ENCODE data around the gene PIGU. TPM values are rescaled to one million over a fixed set of nuclear protein-coding genes. Genes with fewer than 3 reads are reported as not detected.

The PIGU gene
- total and polyA plus RNA-seq, 9 of the 15 experiments (the other 6 are each of a cell fraction or from before 2014, with no cell fraction given), result 6.5 to 100 (median 28.1) TPM

DNA sequence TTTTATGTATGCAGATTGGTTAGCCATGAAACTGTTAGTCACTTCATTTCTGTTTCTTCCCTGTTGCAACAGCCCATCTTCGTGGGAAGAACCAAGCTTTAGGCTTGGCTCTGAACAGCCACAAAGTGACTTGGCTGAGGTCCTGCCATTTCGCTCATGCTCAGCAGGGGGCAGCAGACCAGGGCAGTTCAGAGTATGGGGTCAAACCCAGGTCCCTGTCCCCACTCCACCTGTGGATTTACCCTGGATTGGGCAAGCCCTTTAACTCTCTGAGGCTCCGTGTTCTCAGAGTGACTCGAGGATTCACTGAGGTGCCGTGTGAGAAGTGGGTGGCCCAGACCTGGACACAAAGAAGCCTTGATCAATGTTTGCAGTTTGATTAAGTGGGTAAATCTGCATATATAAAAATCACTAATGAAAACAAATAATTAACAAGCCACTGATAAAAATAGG, 138.2 kb downstream of the PIGU start:
- intact Hi-C loops (cut with micrococcal nuclease) (loop anchor here (1.0 to 5.0 kb wide), 4 partner anchors 171 to 346 kb away; no protein-coding TSS in a partner anchor), in situ Hi-C loops (cut with MboI) (loop anchor here (10.0 kb wide), 1 partner anchor 166 kb away; the partner anchor contains the start of gene TP53INP2)
- H4K20me1 ChIP-seq (replicated peaks; ENCODE audit: control insufficient read depth, insufficient read depth, low read length), result no peaks in the 10 kb centered on the region
- H3K9ac ChIP-seq (ENCODE audit: insufficient read depth in 1 of 2, low read depth in 2 of 2, low read length in 2 of 2), result no peak overlapping the region
- no peak overlapping the region for H3K4me2 ChIP-seq (ENCODE audit: insufficient read depth, low read length)
- H3K9me3 ChIP-seq (replicated peaks; ENCODE audit: control insufficient read depth, insufficient read depth, low read depth, low read length), result no peaks in the 10 kb centered on the region
- POLR2A ChIA-PET, result interaction anchor here (0.6 to 2.4 kb wide), 4 partner anchors 8 to 236 kb away, joined by 3 to 8 read pairs (median 5); partner anchors contain the start of gene DYNLRB1
- peaks cover 0 to 3% of the 10 kb centered on the region in 2 experiments; a peak in 1 of 5 replicates for H3K4me1 ChIP-seq (replicated peaks in 1 of 2; ENCODE audit: control insufficient read depth in 2 of 2, insufficient read depth in 2 of 2, low read length in 2 of 2)
- DNase-seq (ENCODE audit: extremely low read depth in 1 of 4, low spot score in 3 of 4) (peak; percentile 69 to 84 (median 76)), ATAC-seq (peak; percentile 91), FAIRE-seq (peak; percentile 90)
- no peaks in the 10 kb centered on the region for H3K79me2 ChIP-seq (ENCODE audit: control insufficient read depth, insufficient read depth, low read length)
- H3K27me3 ChIP-seq (ENCODE audit: control insufficient read depth in 2 of 2, insufficient read depth in 2 of 2, low read length in 2 of 2), result no peaks in the 10 kb centered on the region
- H3K9me1 ChIP-seq (ENCODE audit: control insufficient read depth, insufficient read depth, low read length), result no peaks in the 10 kb centered on the region
- CTCF ChIA-PET (ENCODE audit: low intra/inter-chr PET ratio), result interaction anchor here (0.6 to 1.2 kb wide), 4 partner anchors 166 to 230 kb away, joined by 3 to 4 read pairs (median 4); no protein-coding TSS in a partner anchor
- peaks cover 63% of the 10 kb centered on the region for H3K36me3 ChIP-seq (ENCODE audit: control insufficient read depth, insufficient read depth, low read length)
- BruUV-seq (replicated peaks), result no TSS peak
- no peak overlapping the region for H2AFZ ChIP-seq (ENCODE audit: low read depth, low read length)
- no peak overlapping the region for H3K27ac ChIP-seq (ENCODE audit: extremely low read depth, low read depth, low read length)
- 37% methylated on average over 5 of the region's 5 CpGs for WGBS (ENCODE audit: insufficient coverage, low coverage, missing lambda C conversion rate)
- no peak overlapping the region for H3K4me3 ChIP-seq
- TF ChIP-seq MAZ (CRISPR knock-in tag; conservative IDR thresholded peaks at IDR 0.05 in 1 of 2, IDR thresholded peaks at IDR 0.05 in 1 of 2) (peak in 1 of 2 experiments; percentile 49; a peak in 1 of 4 replicates), JUND (IDR thresholded peaks at IDR 0.05; ENCODE audit: borderline replicate concordance, low read depth, low read length) (0 out of 2 replicates have a peak, but pooled peaks have one; percentile 23), JUND (tag; IDR thresholded peaks at IDR 0.05; ENCODE audit: borderline replicate concordance, low read depth, low read length) (no peak; the same call in 2 of the 3 replicates), POLR3G (IDR thresholded peaks at IDR 0.05; ENCODE audit: extremely low read depth, insufficient read length, insufficient replicate concordance) (no peak), PTTG1 (tag; IDR thresholded peaks at IDR 0.05; ENCODE audit: low read depth) (no peak), TSC22D4 (tag; IDR thresholded peaks at IDR 0.05) (no peak), PCBP2 (IDR thresholded peaks at IDR 0.05; ENCODE audit: low read depth, low read length, poor library complexity, severe bottlenecking) (no peak), XRCC5 (IDR thresholded peaks at IDR 0.05; ENCODE audit: low read depth, low read length) (0 out of 2 replicates have a peak, but pooled peaks have one; percentile 29), DMBX1 (CRISPR knock-in tag; IDR thresholded peaks at IDR 0.05; ENCODE audit: borderline replicate concordance) (no peak), NR2C1 (IDR thresholded peaks at IDR 0.05) (0 out of 2 replicates have a peak, but pooled peaks have one; percentile 26), NR2C1 (tag; IDR thresholded peaks at IDR 0.05) (no peak)
- TF ChIP-seq, protein P1, sequence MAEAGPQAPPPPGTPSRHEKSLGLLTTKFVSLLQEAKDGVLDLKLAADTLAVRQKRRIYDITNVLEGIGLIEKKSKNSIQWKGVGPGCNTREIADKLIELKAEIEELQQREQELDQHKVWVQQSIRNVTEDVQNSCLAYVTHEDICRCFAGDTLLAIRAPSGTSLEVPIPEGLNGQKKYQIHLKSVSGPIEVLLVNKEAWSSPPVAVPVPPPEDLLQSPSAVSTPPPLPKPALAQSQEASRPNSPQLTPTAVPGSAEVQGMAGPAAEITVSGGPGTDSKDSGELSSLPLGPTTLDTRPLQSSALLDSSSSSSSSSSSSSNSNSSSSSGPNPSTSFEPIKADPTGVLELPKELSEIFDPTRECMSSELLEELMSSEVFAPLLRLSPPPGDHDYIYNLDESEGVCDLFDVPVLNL (CRISPR knock-in tag; IDR thresholded peaks at IDR 0.05; ENCODE audit: low read depth), result no peak
- TF ChIP-seq, protein P2, sequence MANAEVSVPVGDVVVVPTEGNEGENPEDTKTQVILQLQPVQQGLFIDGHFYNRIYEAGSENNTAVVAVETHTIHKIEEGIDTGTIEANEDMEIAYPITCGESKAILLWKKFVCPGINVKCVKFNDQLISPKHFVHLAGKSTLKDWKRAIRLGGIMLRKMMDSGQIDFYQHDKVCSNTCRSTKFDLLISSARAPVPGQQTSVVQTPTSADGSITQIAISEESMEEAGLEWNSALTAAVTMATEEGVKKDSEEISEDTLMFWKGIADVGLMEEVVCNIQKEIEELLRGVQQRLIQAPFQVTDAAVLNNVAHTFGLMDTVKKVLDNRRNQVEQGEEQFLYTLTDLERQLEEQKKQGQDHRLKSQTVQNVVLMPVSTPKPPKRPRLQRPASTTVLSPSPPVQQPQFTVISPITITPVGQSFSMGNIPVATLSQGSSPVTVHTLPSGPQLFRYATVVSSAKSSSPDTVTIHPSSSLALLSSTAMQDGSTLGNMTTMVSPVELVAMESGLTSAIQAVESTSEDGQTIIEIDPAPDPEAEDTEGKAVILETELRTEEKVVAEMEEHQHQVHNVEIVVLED (CRISPR knock-in tag; IDR thresholded peaks at IDR 0.05), result no peak
- TF ChIP-seq, protein P3, sequence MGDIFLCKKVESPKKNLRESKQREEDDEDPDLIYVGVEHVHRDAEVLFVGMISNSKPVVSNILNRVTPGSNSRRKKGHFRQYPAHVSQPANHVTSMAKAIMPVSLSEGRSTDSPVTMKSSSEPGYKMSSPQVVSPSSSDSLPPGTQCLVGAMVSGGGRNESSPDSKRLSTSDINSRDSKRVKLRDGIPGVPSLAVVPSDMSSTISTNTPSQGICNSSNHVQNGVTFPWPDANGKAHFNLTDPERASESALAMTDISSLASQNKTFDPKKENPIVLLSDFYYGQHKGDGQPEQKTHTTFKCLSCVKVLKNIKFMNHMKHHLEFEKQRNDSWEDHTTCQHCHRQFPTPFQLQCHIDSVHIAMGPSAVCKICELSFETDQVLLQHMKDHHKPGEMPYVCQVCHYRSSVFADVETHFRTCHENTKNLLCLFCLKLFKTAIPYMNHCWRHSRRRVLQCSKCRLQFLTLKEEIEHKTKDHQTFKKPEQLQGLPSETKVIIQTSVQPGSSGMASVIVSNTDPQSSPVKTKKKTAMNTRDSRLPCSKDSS (IDR thresholded peaks at IDR 0.05; ENCODE audit: low read depth, partially characterized antibody), result no peak
- TF ChIP-seq, protein P4, sequence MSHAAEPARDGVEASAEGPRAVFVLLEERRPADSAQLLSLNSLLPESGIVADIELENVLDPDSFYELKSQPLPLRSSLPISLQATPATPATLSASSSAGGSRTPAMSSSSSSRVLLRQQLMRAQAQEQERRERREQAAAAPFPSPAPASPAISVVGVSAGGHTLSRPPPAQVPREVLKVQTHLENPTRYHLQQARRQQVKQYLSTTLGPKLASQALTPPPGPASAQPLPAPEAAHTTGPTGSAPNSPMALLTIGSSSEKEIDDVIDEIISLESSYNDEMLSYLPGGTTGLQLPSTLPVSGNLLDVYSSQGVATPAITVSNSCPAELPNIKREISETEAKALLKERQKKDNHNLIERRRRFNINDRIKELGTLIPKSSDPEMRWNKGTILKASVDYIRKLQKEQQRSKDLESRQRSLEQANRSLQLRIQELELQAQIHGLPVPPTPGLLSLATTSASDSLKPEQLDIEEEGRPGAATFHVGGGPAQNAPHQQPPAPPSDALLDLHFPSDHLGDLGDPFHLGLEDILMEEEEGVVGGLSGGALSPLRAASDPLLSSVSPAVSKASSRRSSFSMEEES (CRISPR knock-in tag; IDR thresholded peaks at IDR 0.05), result no peak

Measured in K562 (cell line).